ENCODE data around the gene CYP4A22. TPM values are rescaled to one million over a fixed set of nuclear protein-coding genes. Genes with fewer than 3 reads are reported as not detected.

The CYP4A22 gene
- total and polyA plus RNA-seq, 12 donors = not detected

DNA sequence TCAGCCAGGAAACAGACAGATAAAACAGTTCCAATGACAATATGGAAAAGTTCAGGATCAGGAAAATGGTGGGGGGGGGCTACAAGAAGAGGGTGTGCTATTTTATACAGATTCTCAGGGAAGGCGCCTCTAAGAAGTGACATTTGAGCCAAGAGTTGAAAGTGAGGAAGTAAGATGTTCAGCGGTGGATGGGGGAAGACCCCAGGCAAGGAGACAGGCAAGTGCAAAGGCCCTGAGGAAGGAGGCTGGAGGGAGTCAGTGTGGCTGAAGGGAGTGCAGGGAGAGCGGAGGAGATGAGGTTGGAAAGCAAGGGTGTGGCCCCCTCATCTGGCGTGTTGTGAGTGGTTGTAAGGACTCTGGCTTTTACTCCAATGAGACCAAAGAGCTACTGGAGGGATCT lies 61.0 kb downstream of the CYP4A22 start:
- TF ChIP-seq POLR2A (IDR thresholded peaks at IDR 0.05) = no peak
- TF ChIP-seq, protein P1, sequence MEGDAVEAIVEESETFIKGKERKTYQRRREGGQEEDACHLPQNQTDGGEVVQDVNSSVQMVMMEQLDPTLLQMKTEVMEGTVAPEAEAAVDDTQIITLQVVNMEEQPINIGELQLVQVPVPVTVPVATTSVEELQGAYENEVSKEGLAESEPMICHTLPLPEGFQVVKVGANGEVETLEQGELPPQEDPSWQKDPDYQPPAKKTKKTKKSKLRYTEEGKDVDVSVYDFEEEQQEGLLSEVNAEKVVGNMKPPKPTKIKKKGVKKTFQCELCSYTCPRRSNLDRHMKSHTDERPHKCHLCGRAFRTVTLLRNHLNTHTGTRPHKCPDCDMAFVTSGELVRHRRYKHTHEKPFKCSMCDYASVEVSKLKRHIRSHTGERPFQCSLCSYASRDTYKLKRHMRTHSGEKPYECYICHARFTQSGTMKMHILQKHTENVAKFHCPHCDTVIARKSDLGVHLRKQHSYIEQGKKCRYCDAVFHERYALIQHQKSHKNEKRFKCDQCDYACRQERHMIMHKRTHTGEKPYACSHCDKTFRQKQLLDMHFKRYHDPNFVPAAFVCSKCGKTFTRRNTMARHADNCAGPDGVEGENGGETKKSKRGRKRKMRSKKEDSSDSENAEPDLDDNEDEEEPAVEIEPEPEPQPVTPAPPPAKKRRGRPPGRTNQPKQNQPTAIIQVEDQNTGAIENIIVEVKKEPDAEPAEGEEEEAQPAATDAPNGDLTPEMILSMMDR (IDR thresholded peaks at IDR 0.05) = no peak
- Histone ChIP-seq H3K4me3 (no peak overlapping the region), H3K27me3 (no peaks in the 10 kb centered on the region), H3K27ac (no peak overlapping the region), H3K36me3 (replicated peaks in 1 of 2) (no peaks in the 10 kb centered on the region), H3K4me1 (replicated peaks in 1 of 2) (no peaks in the 10 kb centered on the region), H3K9me3 (replicated peaks in 1 of 3) (no peaks in the 10 kb centered on the region)
- WGBS, 4 donors = 71 to 80% (median 73%) methylated on average over 4 of the region's 4 CpGs
- intact Hi-C loops (cut with DNase I) = no loop called here
- no peak for DNase-seq

Other genes starting within 250 kb of the CYP4A22 start
- gene CYP4A11, start 196.0 kb upstream of the CYP4A22 start, total RNA-seq = under 1 TPM in 1 of 9 donors, not detected in 8; 0.15 TPM
- under 1 TPM in 1 of 3 donors, not detected in 2; 0.11 TPM for gene CYP4A11, start 196.0 kb upstream of the CYP4A22 start, polyA plus RNA-seq
- gene CYP4X1, start 113.8 kb upstream of the CYP4A22 start, total RNA-seq = 1 to 10 TPM in 7 of 9 donors, under 1 TPM in 2; 0.74 to 5.4 (median 2.1) TPM
- 1 to 10 TPM; 1.4 to 2.6 (median 2.0) TPM for gene CYP4X1, start 113.8 kb upstream of the CYP4A22 start, polyA plus RNA-seq
- gene CYP4Z1, start 70.2 kb upstream of the CYP4A22 start, total RNA-seq = under 1 TPM in 8 of 9 donors, not detected in 1; 0.16 to 0.84 (median 0.27) TPM
- gene CYP4Z1, start 70.2 kb upstream of the CYP4A22 start, polyA plus RNA-seq = under 1 TPM; 0.07 to 0.48 (median 0.47) TPM
- 10 to 100 TPM in 3 of 9 donors, 1 to 10 TPM in 5, under 1 TPM in 1; 0.17 to 16.9 (median 3.9) TPM for gene PDZK1IP1, start 52.6 kb downstream of the CYP4A22 start, total RNA-seq
- gene PDZK1IP1, start 52.6 kb downstream of the CYP4A22 start, polyA plus RNA-seq = 1 to 10 TPM; 1.5 to 3.9 (median 3.7) TPM
- 1 to 10 TPM; 1.2 to 6.0 (median 3.0) TPM for gene TAL1, start 94.8 kb downstream of the CYP4A22 start, total RNA-seq
- 10 to 100 TPM in 1 of 3 donors, 1 to 10 TPM in 2; 2.9 to 13.4 (median 5.4) TPM for gene TAL1, start 94.8 kb downstream of the CYP4A22 start, polyA plus RNA-seq
- gene STIL, start 176.7 kb downstream of the CYP4A22 start, total RNA-seq = 1 to 10 TPM in 7 of 9 donors, under 1 TPM in 2; 0.83 to 7.0 (median 1.6) TPM
- 1 to 10 TPM in 1 of 3 donors, under 1 TPM in 2; 0.24 to 1.6 (median 0.37) TPM for gene STIL, start 176.7 kb downstream of the CYP4A22 start, polyA plus RNA-seq
- 10 to 100 TPM; 31.4 to 87.6 (median 64.7) TPM for gene CMPK1, start 196.3 kb downstream of the CYP4A22 start, total RNA-seq
- gene CMPK1, start 196.3 kb downstream of the CYP4A22 start, polyA plus RNA-seq = 100 to 1,000 TPM in 1 of 3 donors, 10 to 100 TPM in 2; 31.0 to 124 (median 44.3) TPM

Measured in adrenal gland (tissue), 12 donors.